HepG2 (cell line): Measurements from ENCODE around the gene HAUS2. TPM values are rescaled to one million over a fixed set of nuclear protein-coding genes. Genes with fewer than 3 reads are reported as not detected.

Experiments
- ATAC-seq: fragments of 200-7000 bp; cut with Tn5 transposase; 3 replicates; pipeline ENCODE4 v1.9.1; 2020; ENCODE audit warnings: mild to moderate bottlenecking, moderate library complexity
- BruUV-seq: library from RNA; stranded (reverse); fragments of 400-500 nt; replicated peaks from 2 replicates; lab custom pipeline; 2021; lab: Mats Ljungman, UMichigan
- CTCF ChIA-PET: fragments of 300-600 bp; formaldehyde crosslinking; extraction: SDS; loops from one replicate; lab custom pipeline; 2021; ENCODE audit warnings: low total read pairs, inconsistent platforms, low intra/inter-chr PET ratio; lab: Yijun Ruan, JAX
- POLR2A ChIA-PET: fragments of 350-600 bp; sonication (Branson Sonifier 250); formaldehyde crosslinking; loops from one replicate; lab custom pipeline; 2020; ENCODE audit warnings: antibody characterized with exemption, inconsistent platforms; lab: Yijun Ruan, JAX
- DNase-seq: peaks from one replicate; pipeline ENCODE4 v3.0.0-alpha.2; 2015; ENCODE audit warnings: low spot score
- FAIRE-seq: peaks from 3 replicates; lab custom pipeline; 2011; peaks lifted over from hg19 to GRCh38; lab: Jason Lieb, UNC
- H2AFZ ChIP-seq: one replicate; pipeline ENCODE4 v1.6.1; 2011; ENCODE audit warnings: low read length, inconsistent platforms
- H3K27ac ChIP-seq: fragments of 300-600 bp; 3 replicates; pipeline ENCODE4 v1.8.0; 2011; ENCODE audit warnings: mixed run types, mild to moderate bottlenecking, mixed read lengths, low read length, inconsistent platforms; ENCODE audit not compliant: insufficient read depth; ENCODE audit errors: extremely low read length
- H3K27me3 ChIP-seq, 2 experiments: fragments of 200-600 bp in 1 of 2; 2 replicates in 1 of 2; 3 replicates in 1 of 2; pipeline versions ENCODE4 v1.6.0 to v1.8.0; 2011; ENCODE audit warnings: low read length in 2 of 2, mild to moderate bottlenecking in 2 of 2, moderate library complexity in 2 of 2, inconsistent platforms in 1 of 2; ENCODE audit not compliant: insufficient read depth in 2 of 2, control insufficient read depth in 1 of 2
- H3K36me3 ChIP-seq, 2 experiments: fragments of 200-600 bp in 1 of 2; replicated peaks in 1 of 2; 2 replicates in 1 of 2; 3 replicates in 1 of 2; pipeline versions ENCODE4 v1.5.1 to v1.8.0; 2011; ENCODE audit warnings: low read length in 2 of 2, inconsistent platforms in 1 of 2; ENCODE audit not compliant: insufficient read depth in 2 of 2, control insufficient read depth in 1 of 2
- H3K4me1 ChIP-seq: 2 replicates; pipeline ENCODE4 v1.5.1; 2012; ENCODE audit warnings: low read length, inconsistent platforms; ENCODE audit not compliant: insufficient read depth
- H3K4me2 ChIP-seq: 2 replicates; pipeline ENCODE4 v1.6.0; 2011; ENCODE audit warnings: low read depth, low read length, inconsistent platforms
- H3K4me3 ChIP-seq, 3 experiments: fragments of 200-600 bp in 1 of 3; sonication (generic), shearing (Covaris generic) in 1 of 3; replicated peaks in 1 of 3; 2 replicates each; pipeline ENCODE4 v1.5.1; 2011 to 2016; ENCODE audit warnings: low read length in 3 of 3, inconsistent platforms in 2 of 3, low read depth in 2 of 3, mild to moderate bottlenecking in 2 of 3, control low read depth in 1 of 3, mixed read lengths in 1 of 3; ENCODE audit not compliant: insufficient read depth in 1 of 3
- H3K79me2 ChIP-seq: one replicate; pipeline ENCODE4 v1.6.1; 2011; ENCODE audit warnings: low read length, inconsistent platforms; ENCODE audit not compliant: insufficient read depth
- H3K9ac ChIP-seq: 2 replicates; pipeline ENCODE4 v1.6.0; 2011; ENCODE audit warnings: mild to moderate bottlenecking, low read depth, low read length, inconsistent platforms; ENCODE audit not compliant: insufficient read depth
- H3K9me3 ChIP-seq: 2 replicates; pipeline ENCODE4 v1.5.1; 2012; ENCODE audit warnings: mild to moderate bottlenecking, low read length
- H4K20me1 ChIP-seq: 2 replicates; pipeline ENCODE4 v1.6.0; 2011; ENCODE audit warnings: inconsistent platforms, mild to moderate bottlenecking, low read length, moderate library complexity; ENCODE audit not compliant: insufficient read depth
- CCAR2 ChIP-seq: fragments of 200-400 bp; formaldehyde crosslinking; optimal IDR thresholded peaks from 2 replicates; pipeline ENCODE3; 2018; ENCODE audit warnings: low read depth, mild to moderate bottlenecking, low read length, moderate library complexity
- HOXA7 ChIP-seq: sonication (generic); formaldehyde crosslinking; IDR thresholded peaks from 2 replicates; pipeline ENCODE4 v1.8.1; 2022; ENCODE audit warnings: mild to moderate bottlenecking, missing genetic modification reagents, moderate library complexity
- MED13 ChIP-seq: sonication (generic); formaldehyde crosslinking; IDR thresholded peaks from 2 replicates; pipeline ENCODE4 v1.5.0; 2020; ENCODE audit warnings: missing genetic modification reagents
- MTA1 ChIP-seq: sonication (generic); formaldehyde crosslinking; IDR thresholded peaks from 2 replicates; pipeline ENCODE4 v1.4.0; 2020; ENCODE audit warnings: missing genetic modification reagents, mild to moderate bottlenecking, borderline replicate concordance
- NR2F1 ChIP-seq, 2 experiments: fragments of 450-650 bp in 1 of 2; formaldehyde crosslinking in 1 of 2; IDR thresholded peaks; 2 replicates each; pipeline versions ENCODE4 v1.5.0 to v1.6.1; 2016 to 2020; ENCODE audit warnings: mild to moderate bottlenecking in 1 of 2, missing compliant biosample characterization in 1 of 2, missing genetic modification reagents in 1 of 2, moderate library complexity in 1 of 2
- PCBP2 ChIP-seq: fragments of 200-400 bp; formaldehyde crosslinking; optimal IDR thresholded peaks from 2 replicates; pipeline ENCODE3; 2018; ENCODE audit warnings: low read length, low read depth; ENCODE audit not compliant: poor library complexity, severe bottlenecking
- SAP130 ChIP-seq: IDR thresholded peaks from 2 replicates; pipeline ENCODE4 v1.6.1; 2016; ENCODE audit warnings: low read depth
- TCF12 ChIP-seq, 2 experiments: fragments of 450-650 bp in 1 of 2; sonication (generic) in 1 of 2; formaldehyde crosslinking in 1 of 2; IDR thresholded peaks; 2 replicates each; pipeline versions ENCODE4 v1.6.1 to v1.8.0; 2017 to 2022; ENCODE audit warnings: antibody characterized with exemption in 1 of 2, mild to moderate bottlenecking in 1 of 2, missing genetic modification reagents in 1 of 2, moderate library complexity in 1 of 2
- ZBTB2 ChIP-seq: sonication (generic); formaldehyde crosslinking; IDR thresholded peaks from 2 replicates; pipeline ENCODE4 v1.8.0; 2022; ENCODE audit warnings: low read depth, missing genetic modification reagents
- ZBTB38 ChIP-seq: sonication (generic); formaldehyde crosslinking; IDR thresholded peaks from 2 replicates; pipeline ENCODE4 v1.5.1; 2020; ENCODE audit warnings: mild to moderate bottlenecking, missing genetic modification reagents
- ZBTB39 ChIP-seq: sonication (generic); formaldehyde crosslinking; IDR thresholded peaks from 2 replicates; pipeline ENCODE4 v1.5.0; 2020; ENCODE audit warnings: missing genetic modification reagents
- ZNF296 ChIP-seq: sonication (generic); formaldehyde crosslinking; conservative IDR thresholded peaks from 2 replicates; pipeline ENCODE4 v1.5.0; 2020; ENCODE audit warnings: mild to moderate bottlenecking, missing genetic modification reagents
- ZNF589 ChIP-seq: sonication (generic); formaldehyde crosslinking; conservative IDR thresholded peaks from 2 replicates; pipeline ENCODE4 v1.8.0; 2022; ENCODE audit warnings: mild to moderate bottlenecking, moderate library complexity, missing genetic modification reagents
- ZNF782 ChIP-seq: sonication (generic); formaldehyde crosslinking; IDR thresholded peaks from 2 replicates; pipeline ENCODE4 v1.4.0; 2020; ENCODE audit warnings: missing genetic modification reagents, mild to moderate bottlenecking, borderline replicate concordance
- WGBS: methylation state at CpG from one replicate; pipeline ENCODE4 v1.1.6; 2017; ENCODE audit warnings: low lambda C conversion rate; 5-methylcytosine and 5-hydroxymethylcytosine counted together
- in situ Hi-C: cut with HindIII; loops from 2 replicates; pipeline ENCODE4 v1.10.0; 2017; ENCODE audit warnings: low pct_unique_long_range_greater_than_20kb; ENCODE audit not compliant: extremely low pct_ligation_motif_present
- intact Hi-C: fragments of 100-400 bp; cut with micrococcal nuclease; formaldehyde crosslinking; loops from one replicate; pipeline ENCODE4 v1.10.0; 2022; ENCODE audit not compliant: unreplicated experiment
- polyA plus RNA-seq, 8 experiments: library from polyadenylated mRNA; depleted of rRNA in 3 of 8; stranded (reverse) in 7 of 8; unstranded in 1 of 8; fragments of >200 nt; fragmentation: Illumina TruSeq in 4 of 8; extraction: Trizol in 4 of 8; gene quantifications; 2 replicates each; pipeline versions ENCODE4 v1.2.1 to v1.2.3, GENCODE V29; 2011 to 2016; ENCODE audit warnings: low read depth in 4 of 8, missing spikeins in 1 of 8, mixed read lengths in 1 of 8; ENCODE audit not compliant: insufficient read depth in 1 of 8
- total RNA-seq, 5 experiments: library from RNA; depleted of rRNA; stranded (reverse); fragments of >200 nt; fragmentation: Illumina TruSeq; extraction: Trizol; gene quantifications; 2 replicates each; pipeline ENCODE4 v1.2.3, GENCODE V29; 2016; ENCODE audit warnings: low read depth in 1 of 5

Gene HAUS2
- total and polyA plus RNA-seq, 2 of the 13 experiments (the other 11 are each of a cell fraction or from before 2014, with no cell fraction given): 11.6 to 32.9 TPM

GRCh38 chr15:42510258-42511006, 38.2 kb upstream of the HAUS2 start:
- Histone ChIP-seq H3K4me3 (no peak overlapping the region), H3K9ac (no peak overlapping the region), H3K27ac (no peak overlapping the region), H3K9me3 (no peaks in the 10 kb centered on the region), H3K79me2 (peaks cover 3% of the 10 kb centered on the region), H3K4me2 (no peak overlapping the region), H2AFZ (no peak overlapping the region), H4K20me1 (no peaks in the 10 kb centered on the region), H3K4me1 (no peaks in the 10 kb centered on the region), H3K36me3 (peaks cover 8 to 34% of the 10 kb centered on the region in 2 experiments), H3K27me3 (no peaks in the 10 kb centered on the region)
- ChIA-PET POLR2A (no interaction called here), CTCF (no interaction called here)
- DNase-seq (no peak), FAIRE-seq (no peak), ATAC-seq (no peak)
- intact Hi-C loops: no loop called here
- whole genome bisulfite sequencing: 96% methylated on average over 3 of the region's 4 CpGs
- TF ChIP-seq ZNF782 (CRISPR knock-in tag): no peak
- no peak for TF ChIP-seq SAP130 (CRISPR knock-in tag)
- no peak for TF ChIP-seq ZBTB39 (CRISPR knock-in tag)
- TF ChIP-seq ZNF589: no peak
- no peak for TF ChIP-seq CCAR2
- no peak for TF ChIP-seq NR2F1 (CRISPR knock-in tag; IDR thresholded peaks at IDR 0.05)
- TF ChIP-seq MTA1 (CRISPR knock-in tag): no peak
- no peak for TF ChIP-seq TCF12 (IDR thresholded peaks at IDR 0.05)
- TF ChIP-seq TCF12 (CRISPR knock-in tag; IDR thresholded peaks at IDR 0.05): no peak
- no peak for TF ChIP-seq ZBTB38 (CRISPR knock-in tag)
- no peak for TF ChIP-seq HOXA7 (CRISPR knock-in tag)
- TF ChIP-seq ZBTB2: no peak
- TF ChIP-seq PCBP2: no peak
- no peak for TF ChIP-seq ZNF296 (CRISPR knock-in tag)
- TF ChIP-seq MED13 (CRISPR knock-in tag): no peak
- in situ Hi-C loops: no loop called here
- no TSS peak for BruUV-seq
